ENCODE results near the gene MAGOH.

DNA sequence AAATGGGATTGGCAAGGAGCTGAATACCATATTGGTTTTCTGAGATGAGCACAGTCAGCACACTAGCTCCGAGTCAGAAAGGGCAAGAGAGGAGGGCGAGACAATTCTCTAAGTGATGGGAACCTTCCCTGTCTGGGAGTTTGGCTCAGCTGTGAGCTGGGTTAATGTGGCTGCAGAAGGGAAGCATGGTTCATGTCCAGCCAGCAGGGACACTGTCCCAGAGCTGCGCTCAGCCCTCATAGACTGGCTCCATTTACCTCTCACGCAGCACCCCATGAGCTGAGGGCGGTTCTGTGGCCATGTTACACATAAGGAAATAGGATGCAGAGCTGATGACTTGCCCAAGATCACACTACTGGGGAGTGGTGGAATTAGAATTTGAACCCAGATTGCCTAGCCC, 57.4 kb downstream of the MAGOH start:
- TF ChIP-seq EP300 (IDR thresholded peaks at IDR 0.05), result no peak
- no peak for TF ChIP-seq CTCF (IDR thresholded peaks at IDR 0.05)
- TF ChIP-seq POLR2A (IDR thresholded peaks at IDR 0.05), result no peak
